HepG2 (cell line): ENCODE measurements around the gene GPRC5B. TPM values are rescaled to one million over a fixed set of nuclear protein-coding genes. Genes with fewer than 3 reads are reported as not detected.

ENCODE experiments used
- ATAC-seq: fragments of 200-7000 bp; cut with Tn5 transposase; 3 replicates; pipeline ENCODE4 v1.9.1; 2020; ENCODE audit warnings: mild to moderate bottlenecking, moderate library complexity
- BruUV-seq: library from RNA; stranded (reverse); fragments of 400-500 nt; replicated peaks from 2 replicates; lab custom pipeline; 2021; lab: Mats Ljungman, UMichigan
- CTCF ChIA-PET: fragments of 300-600 bp; formaldehyde crosslinking; extraction: SDS; loops from one replicate; lab custom pipeline; 2021; ENCODE audit warnings: low total read pairs, inconsistent platforms, low intra/inter-chr PET ratio; lab: Yijun Ruan, JAX
- POLR2A ChIA-PET: fragments of 350-600 bp; sonication (Branson Sonifier 250); formaldehyde crosslinking; loops from one replicate; lab custom pipeline; 2020; ENCODE audit warnings: antibody characterized with exemption, inconsistent platforms; lab: Yijun Ruan, JAX
- DNase-seq: peaks from one replicate; pipeline ENCODE4 v3.0.0-alpha.2; 2015; ENCODE audit warnings: low spot score
- FAIRE-seq: peaks from 3 replicates; lab custom pipeline; 2011; peaks lifted over from hg19 to GRCh38; lab: Jason Lieb, UNC
- H2AFZ ChIP-seq: one replicate; pipeline ENCODE4 v1.6.1; 2011; ENCODE audit warnings: low read length, inconsistent platforms
- H3K27ac ChIP-seq: fragments of 300-600 bp; 3 replicates; pipeline ENCODE4 v1.8.0; 2011; ENCODE audit warnings: mixed run types, mild to moderate bottlenecking, mixed read lengths, low read length, inconsistent platforms; ENCODE audit not compliant: insufficient read depth; ENCODE audit errors: extremely low read length
- H3K27me3 ChIP-seq, 2 experiments: fragments of 200-600 bp in 1 of 2; 2 replicates in 1 of 2; 3 replicates in 1 of 2; pipeline versions ENCODE4 v1.6.0 to v1.8.0; 2011; ENCODE audit warnings: low read length in 2 of 2, mild to moderate bottlenecking in 2 of 2, moderate library complexity in 2 of 2, inconsistent platforms in 1 of 2; ENCODE audit not compliant: insufficient read depth in 2 of 2, control insufficient read depth in 1 of 2
- H3K36me3 ChIP-seq, 2 experiments: fragments of 200-600 bp in 1 of 2; replicated peaks in 1 of 2; 2 replicates in 1 of 2; 3 replicates in 1 of 2; pipeline versions ENCODE4 v1.5.1 to v1.8.0; 2011; ENCODE audit warnings: low read length in 2 of 2, inconsistent platforms in 1 of 2; ENCODE audit not compliant: insufficient read depth in 2 of 2, control insufficient read depth in 1 of 2
- H3K4me1 ChIP-seq: 2 replicates; pipeline ENCODE4 v1.5.1; 2012; ENCODE audit warnings: low read length, inconsistent platforms; ENCODE audit not compliant: insufficient read depth
- H3K4me2 ChIP-seq: 2 replicates; pipeline ENCODE4 v1.6.0; 2011; ENCODE audit warnings: low read depth, low read length, inconsistent platforms
- H3K4me3 ChIP-seq, 3 experiments: fragments of 200-600 bp in 1 of 3; sonication (generic), shearing (Covaris generic) in 1 of 3; replicated peaks in 1 of 3; 2 replicates each; pipeline ENCODE4 v1.5.1; 2011 to 2016; ENCODE audit warnings: low read length in 3 of 3, inconsistent platforms in 2 of 3, low read depth in 2 of 3, mild to moderate bottlenecking in 2 of 3, control low read depth in 1 of 3, mixed read lengths in 1 of 3; ENCODE audit not compliant: insufficient read depth in 1 of 3
- H3K79me2 ChIP-seq: one replicate; pipeline ENCODE4 v1.6.1; 2011; ENCODE audit warnings: low read length, inconsistent platforms; ENCODE audit not compliant: insufficient read depth
- H3K9ac ChIP-seq: 2 replicates; pipeline ENCODE4 v1.6.0; 2011; ENCODE audit warnings: mild to moderate bottlenecking, low read depth, low read length, inconsistent platforms; ENCODE audit not compliant: insufficient read depth
- H3K9me3 ChIP-seq: 2 replicates; pipeline ENCODE4 v1.5.1; 2012; ENCODE audit warnings: mild to moderate bottlenecking, low read length
- H4K20me1 ChIP-seq: 2 replicates; pipeline ENCODE4 v1.6.0; 2011; ENCODE audit warnings: inconsistent platforms, mild to moderate bottlenecking, low read length, moderate library complexity; ENCODE audit not compliant: insufficient read depth
- BCLAF1 ChIP-seq: fragments of 450-650 bp; IDR thresholded peaks from 2 replicates; pipeline ENCODE4 v1.6.1; 2017; ENCODE audit warnings: mild to moderate bottlenecking
- HNRNPLL ChIP-seq: fragments of 200-400 bp; formaldehyde crosslinking; IDR thresholded peaks from 2 replicates; pipeline ENCODE4 v1.6.1; 2017; ENCODE audit warnings: mild to moderate bottlenecking, low read depth, low read length; ENCODE audit not compliant: poor library complexity, severe bottlenecking
- HOXD1 ChIP-seq: sonication (generic); formaldehyde crosslinking; IDR thresholded peaks from 2 replicates; pipeline ENCODE4 v1.5.0; 2020; ENCODE audit warnings: missing genetic modification reagents
- MBD4 ChIP-seq: IDR thresholded peaks from 2 replicates; pipeline ENCODE4 v1.6.1; 2012; ENCODE audit warnings: low read length, inconsistent platforms, borderline replicate concordance
- NFKB2 ChIP-seq: sonication (generic); formaldehyde crosslinking; IDR thresholded peaks from 2 replicates; pipeline ENCODE4 v1.4.0; 2020; ENCODE audit warnings: missing genetic modification reagents, borderline replicate concordance
- TIGD3 ChIP-seq: sonication (generic); formaldehyde crosslinking; IDR thresholded peaks from 2 replicates; pipeline ENCODE4 v1.5.1; 2020; ENCODE audit warnings: mild to moderate bottlenecking, missing genetic modification reagents, borderline replicate concordance
- ZMYM3 ChIP-seq: sonication (generic); formaldehyde crosslinking; IDR thresholded peaks from 2 replicates; pipeline ENCODE4 v1.5.1; 2020; ENCODE audit warnings: mild to moderate bottlenecking, missing genetic modification reagents
- ZNF263 ChIP-seq: sonication (generic); formaldehyde crosslinking; IDR thresholded peaks from 2 replicates; pipeline ENCODE4 v1.4.0; 2020; ENCODE audit warnings: missing genetic modification reagents
- ZNF350 ChIP-seq: sonication (generic); formaldehyde crosslinking; IDR thresholded peaks from 2 replicates; pipeline ENCODE4 v1.4.0; 2020; ENCODE audit warnings: mild to moderate bottlenecking, low read depth, missing genetic modification reagents, borderline replicate concordance
- ZNF629 ChIP-seq: sonication (generic); formaldehyde crosslinking; conservative IDR thresholded peaks from 2 replicates; pipeline ENCODE4 v1.5.0; 2020; ENCODE audit warnings: missing genetic modification reagents
- ZNF687 ChIP-seq: sonication (generic); formaldehyde crosslinking; IDR thresholded peaks from 2 replicates; pipeline ENCODE4 v1.5.1; 2020; ENCODE audit warnings: mild to moderate bottlenecking, missing genetic modification reagents, moderate library complexity
- WGBS: methylation state at CpG from one replicate; pipeline ENCODE4 v1.1.6; 2017; ENCODE audit warnings: low lambda C conversion rate; 5-methylcytosine and 5-hydroxymethylcytosine counted together
- in situ Hi-C: cut with HindIII; loops from 2 replicates; pipeline ENCODE4 v1.10.0; 2017; ENCODE audit warnings: low pct_unique_long_range_greater_than_20kb; ENCODE audit not compliant: extremely low pct_ligation_motif_present
- intact Hi-C: fragments of 100-400 bp; cut with micrococcal nuclease; formaldehyde crosslinking; loops from one replicate; pipeline ENCODE4 v1.10.0; 2022; ENCODE audit not compliant: unreplicated experiment
- polyA plus RNA-seq, 8 experiments: library from polyadenylated mRNA; depleted of rRNA in 3 of 8; stranded (reverse) in 7 of 8; unstranded in 1 of 8; fragments of >200 nt; fragmentation: Illumina TruSeq in 4 of 8; extraction: Trizol in 4 of 8; gene quantifications; 2 replicates each; pipeline versions ENCODE4 v1.2.1 to v1.2.3, GENCODE V29; 2011 to 2016; ENCODE audit warnings: low read depth in 4 of 8, missing spikeins in 1 of 8, mixed read lengths in 1 of 8; ENCODE audit not compliant: insufficient read depth in 1 of 8
- total RNA-seq, 5 experiments: library from RNA; depleted of rRNA; stranded (reverse); fragments of >200 nt; fragmentation: Illumina TruSeq; extraction: Trizol; gene quantifications; 2 replicates each; pipeline ENCODE4 v1.2.3, GENCODE V29; 2016; ENCODE audit warnings: low read depth in 1 of 5

Gene GPRC5B
- total and polyA plus RNA-seq, 2 of the 13 experiments (the other 11 are each of a cell fraction or from before 2014, with no cell fraction given): 0.46 to 0.53 TPM

- no peak for TF ChIP-seq ZNF687 (CRISPR knock-in tag)
- no peak for TF ChIP-seq TIGD3 (CRISPR knock-in tag)
Observed at GRCh38 chr16:19896951-19897350, 12.3 kb upstream of the GPRC5B start (continued).

GRCh38 chr16:19894586-19894985 is 9.9 kb upstream of the GPRC5B start:
- Histone ChIP-seq H3K4me3 (no peak overlapping the region), H3K4me2 (no peak overlapping the region), H3K36me3 (no peaks in the 10 kb centered on the region), H3K79me2 (no peaks in the 10 kb centered on the region), H4K20me1 (no peaks in the 10 kb centered on the region), H2AFZ (no peak overlapping the region), H3K4me1 (no peaks in the 10 kb centered on the region), H3K27me3 (peaks cover 0 to 11% of the 10 kb centered on the region in 2 experiments; a peak in 2 of 5 replicates), H3K27ac (no peak overlapping the region), H3K9me3 (no peaks in the 10 kb centered on the region), H3K9ac (no peak overlapping the region)
- in situ Hi-C loops (no loop called here), intact Hi-C loops (no loop called here)
- WGBS: 34% methylated on average over 7 of the region's 7 CpGs
- DNase-seq (no peak), FAIRE-seq (no peak), ATAC-seq (no peak)
- CTCF ChIA-PET: no interaction called here
- BruUV-seq: no TSS peak
- TF ChIP-seq MBD4 (no peak), ZNF263 (CRISPR knock-in tag) (peak; percentile 70), BCLAF1 (no peak), ZNF629 (CRISPR knock-in tag) (peak; percentile 84), ZMYM3 (peak; percentile 31; the same call in 1 of the 2 replicates), HNRNPLL (no peak), HOXD1 (CRISPR knock-in tag) (no peak), ZNF350 (no peak), NFKB2 (CRISPR knock-in tag) (no peak)
- TF ChIP-seq, all 625 proteins: peak for 3
- POLR2A ChIA-PET: no interaction called here
